WERI-Rb-1 (cell line): Measurements from ENCODE around the gene FBXW11.

Experiments used
- DNase-seq: peaks from one replicate; pipeline ENCODE4 v3.0.0-alpha.2; 2020
- H3K27ac ChIP-seq: fragments of 250-450 bp; sonication (Bioruptor Pico); 2 replicates; pipeline ENCODE4 v1.5.1; 2020; ENCODE audit warnings: mild to moderate bottlenecking, moderate library complexity
- H3K27me3 ChIP-seq: fragments of 250-450 bp; sonication (Bioruptor Pico); 2 replicates; pipeline ENCODE4 v1.5.1; 2021; ENCODE audit warnings: mild to moderate bottlenecking, low read depth, moderate library complexity; ENCODE audit not compliant: insufficient read depth, severe bottlenecking
- H3K36me3 ChIP-seq: fragments of 250-450 bp; sonication (Bioruptor Pico); 2 replicates; pipeline ENCODE4 v1.5.1; 2020; ENCODE audit warnings: mild to moderate bottlenecking, moderate library complexity
- H3K4me3 ChIP-seq: 2 replicates; pipeline ENCODE4 v1.5.1; 2011; ENCODE audit warnings: low read depth, mild to moderate bottlenecking, control low read depth, low read length
- H3K9me3 ChIP-seq: fragments of 250-450 bp; sonication (Bioruptor Pico); 2 replicates; pipeline ENCODE4 v1.5.1; 2021; ENCODE audit warnings: mild to moderate bottlenecking, moderate library complexity; ENCODE audit not compliant: severe bottlenecking
- CTCF ChIP-seq: IDR thresholded peaks from 2 replicates; pipeline ENCODE4 v1.5.1; 2011; ENCODE audit warnings: low read depth, mild to moderate bottlenecking, control low read depth, inconsistent platforms, low read length

The FBXW11 gene

GRCh38 chr5:172046593-172046992, 40.2 kb upstream of the FBXW11 start:
- Histone ChIP-seq H3K36me3 (no peaks in the 10 kb centered on the region), H3K27ac (no peak overlapping the region), H3K27me3 (no peaks in the 10 kb centered on the region), H3K9me3 (no peaks in the 10 kb centered on the region), H3K4me3 (no peak overlapping the region)
- DNase-seq = no peak
- TF ChIP-seq CTCF = no peak

- no peak for TF ChIP-seq CTCF
- no peak overlapping the region for H3K4me3 ChIP-seq
- H3K27me3 ChIP-seq = no peaks in the 10 kb centered on the region
- H3K27ac ChIP-seq = no peak overlapping the region
- H3K9me3 ChIP-seq = no peaks in the 10 kb centered on the region
- no peaks in the 10 kb centered on the region for H3K36me3 ChIP-seq
- DNase-seq = no peak
Observed at GRCh38 chr5:172045315-172045632, 38.8 kb upstream of the FBXW11 start.

- no peak for DNase-seq
- no peak for TF ChIP-seq CTCF
- H3K36me3 ChIP-seq = no peaks in the 10 kb centered on the region
Observed at GRCh38 chr5:172044631-172045314, 38.3 kb upstream of the FBXW11 start.

GRCh38 chr5:172043865-172044264, 37.4 kb upstream of the FBXW11 start:
- no peak for TF ChIP-seq CTCF
- Histone ChIP-seq H3K27ac (no peak overlapping the region), H3K9me3 (no peaks in the 10 kb centered on the region), H3K4me3 (no peak overlapping the region), H3K27me3 (no peaks in the 10 kb centered on the region), H3K36me3 (no peaks in the 10 kb centered on the region)
- no peak for DNase-seq

More at GRCh38 chr5:172044631-172045314, 38.3 kb upstream of the FBXW11 start:
- Histone ChIP-seq H3K9me3 (no peaks in the 10 kb centered on the region), H3K27ac (no peak overlapping the region), H3K27me3 (no peaks in the 10 kb centered on the region), H3K4me3 (no peak overlapping the region)

GRCh38 chr5:172042183-172042582, 35.7 kb upstream of the FBXW11 start:
- Histone ChIP-seq H3K36me3 (no peaks in the 10 kb centered on the region), H3K27me3 (no peaks in the 10 kb centered on the region), H3K9me3 (no peaks in the 10 kb centered on the region), H3K4me3 (no peak overlapping the region), H3K27ac (no peak overlapping the region)
- DNase-seq = no peak
- no peak for TF ChIP-seq CTCF

- TF ChIP-seq CTCF = no peak
- Histone ChIP-seq H3K4me3 (no peak overlapping the region), H3K27me3 (no peaks in the 10 kb centered on the region), H3K36me3 (no peaks in the 10 kb centered on the region), H3K27ac (no peak overlapping the region), H3K9me3 (no peaks in the 10 kb centered on the region)
- DNase-seq = no peak
Observed at GRCh38 chr5:172038167-172038566, 31.7 kb upstream of the FBXW11 start.
